Islet precursor cell (in vitro differentiated cells): Measurements from ENCODE around the gene TSEN15.

ENCODE experiments used
- DNase-seq: peaks from one replicate; pipeline ENCODE4 v3.0.0-alpha.2; 2018

Gene TSEN15

DNA sequence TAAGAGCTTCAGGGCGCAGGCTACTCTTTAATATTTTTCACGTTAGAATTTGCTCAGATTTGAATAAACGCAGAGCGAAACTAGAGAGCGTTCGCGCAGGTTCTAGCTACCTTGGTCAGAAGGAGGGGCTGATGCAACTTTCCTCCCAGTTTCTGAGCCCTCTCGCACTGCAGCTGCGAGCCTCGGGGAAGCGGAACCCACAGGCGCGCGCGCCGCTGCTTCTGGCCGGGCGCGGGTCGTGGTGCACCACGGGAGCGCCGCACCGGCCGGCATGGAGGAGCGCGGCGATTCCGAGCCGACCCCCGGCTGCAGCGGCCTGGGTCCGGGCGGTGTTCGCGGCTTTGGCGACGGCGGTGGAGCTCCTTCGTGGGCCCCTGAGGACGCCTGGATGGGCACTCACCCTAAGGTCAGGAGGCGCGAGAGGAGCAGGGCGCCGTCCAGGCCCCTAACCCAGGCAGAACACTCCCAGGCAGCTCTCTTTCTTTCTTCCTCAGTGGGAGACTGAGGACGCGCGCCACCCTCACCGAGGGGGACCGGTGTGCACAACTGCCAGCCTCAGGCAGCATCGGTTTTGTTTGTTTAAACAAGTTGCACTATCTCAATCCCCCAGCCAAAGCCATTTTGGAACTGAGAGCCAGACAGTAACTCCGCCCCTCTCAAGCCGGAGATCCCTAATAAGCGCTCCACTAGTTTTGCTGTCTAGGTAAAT, at the start of gene TSEN15:
TSEN15 (plus strand) TSS at position 246 of the 709 bp plus-strand sequence; CDS start at position 272, 26 bp downstream.
- peak; percentile 91 for DNase-seq

DNA sequence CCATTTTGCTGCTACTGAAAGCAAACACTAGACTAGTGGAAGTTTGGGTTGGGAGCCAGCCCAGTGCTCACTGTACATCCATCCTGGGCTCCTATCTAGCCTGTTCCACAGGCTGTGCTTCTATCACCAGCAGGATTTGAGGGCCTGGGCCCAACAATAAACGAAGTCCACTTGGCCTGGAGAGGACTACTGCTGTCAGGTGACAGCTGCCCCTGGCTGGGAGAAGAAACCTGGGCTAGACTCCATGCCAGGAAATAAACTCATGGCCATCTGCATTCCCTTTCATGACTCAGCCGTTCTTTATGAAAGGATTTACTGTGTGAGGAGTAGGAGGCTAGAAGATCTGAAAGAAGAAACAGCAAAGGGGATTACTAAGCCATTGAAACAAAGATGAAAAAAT, 49.5 kb upstream of the TSEN15 start:
- DNase-seq = peak; percentile 91

DNA sequence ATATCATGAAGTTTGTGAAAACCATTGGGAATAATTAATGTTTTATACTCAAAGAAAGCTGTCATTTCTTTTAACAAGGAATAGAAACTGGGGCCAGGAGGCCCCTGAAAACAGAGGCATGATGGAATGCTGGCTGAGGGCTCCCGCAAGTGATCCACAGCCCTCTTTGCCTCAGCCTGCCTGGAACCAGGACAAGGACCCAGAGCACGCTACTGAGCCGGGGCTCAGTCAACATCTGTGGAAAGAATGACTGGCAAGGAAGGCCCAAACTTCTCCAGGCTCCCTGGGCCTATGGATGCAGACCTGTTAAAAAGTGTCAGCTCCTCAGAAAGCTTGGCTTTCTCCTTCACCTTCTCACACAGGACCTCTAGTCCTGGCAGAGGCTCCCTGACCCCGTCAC, 46.6 kb upstream of the TSEN15 start:
- no peak for DNase-seq

DNA sequence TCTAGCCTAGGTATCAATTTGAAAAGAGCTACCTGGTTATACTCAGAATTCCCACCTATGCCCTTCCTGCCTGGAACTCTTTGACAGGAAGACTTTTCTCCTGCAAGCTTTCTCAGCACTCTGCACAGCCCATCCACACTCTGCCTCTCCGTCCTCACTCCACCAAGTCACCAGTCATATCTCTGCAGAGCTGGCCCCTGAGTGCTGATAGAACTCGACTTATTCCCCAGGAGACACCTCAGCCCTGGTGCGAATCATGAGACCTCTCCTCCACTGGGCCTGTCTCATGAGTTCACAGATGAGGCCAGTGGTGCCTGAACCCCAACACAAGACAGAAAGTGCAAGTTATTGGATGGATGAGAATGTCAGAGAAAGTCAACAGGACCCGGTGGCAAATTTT, 46.0 kb upstream of the TSEN15 start:
- no peak for DNase-seq

DNA sequence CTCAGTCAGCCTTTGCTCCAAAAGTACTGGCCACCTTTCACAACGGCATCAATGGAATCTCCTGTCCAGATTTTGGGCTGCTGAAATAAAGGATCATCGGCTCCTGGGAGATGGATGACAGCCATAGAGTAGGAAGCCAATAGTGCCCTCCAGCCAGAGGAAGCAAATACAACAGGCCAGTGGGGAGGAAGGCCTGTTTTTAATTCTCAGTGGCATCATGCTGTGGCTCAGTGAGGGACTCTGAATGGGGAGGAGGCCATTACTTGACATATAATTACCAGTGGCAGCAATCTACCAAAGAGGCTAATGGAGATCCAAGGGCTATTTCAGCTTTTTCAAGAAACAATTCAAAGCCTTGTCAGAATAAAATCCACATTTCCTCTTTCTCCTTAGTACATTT, 40.7 kb upstream of the TSEN15 start:
- no peak for DNase-seq

DNA sequence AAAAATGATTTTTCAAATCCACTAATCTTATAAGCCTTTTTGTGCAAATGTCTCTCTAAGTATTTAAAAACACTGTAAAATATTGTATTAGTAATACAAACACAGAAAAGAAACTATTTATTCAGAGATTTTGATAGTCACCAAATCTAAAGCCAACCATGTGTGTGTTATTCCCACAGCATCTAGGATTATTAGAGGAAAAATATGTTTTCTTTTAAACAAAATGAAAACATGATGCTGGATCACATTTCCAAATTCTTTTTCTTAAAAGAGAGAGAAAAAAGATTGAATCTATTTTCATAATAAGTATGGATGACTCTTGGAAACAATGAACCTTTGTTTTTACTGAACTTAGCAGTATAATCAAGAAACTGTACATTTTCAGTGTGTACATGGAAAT, 39.3 kb upstream of the TSEN15 start:
- no peak for DNase-seq

DNA sequence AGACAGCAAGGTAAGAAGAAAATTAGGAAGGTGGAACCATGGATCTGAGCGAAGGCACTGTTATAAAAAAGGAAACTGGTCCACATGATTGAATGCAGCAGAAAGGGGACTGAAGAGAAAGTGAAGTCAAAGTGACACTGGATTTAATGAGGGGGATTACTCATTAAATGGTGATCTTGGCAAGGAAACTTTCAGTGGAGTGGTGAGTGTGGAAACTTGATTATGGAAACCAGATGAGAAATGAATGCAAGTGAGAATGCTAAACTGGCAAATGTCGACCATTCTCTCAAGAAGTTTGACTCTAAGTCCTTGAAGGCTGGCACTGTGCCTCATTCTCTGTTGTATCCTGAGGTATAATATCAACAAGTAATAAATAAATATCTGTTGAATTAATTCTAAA, 37.3 kb upstream of the TSEN15 start:
- DNase-seq = no peak

DNA sequence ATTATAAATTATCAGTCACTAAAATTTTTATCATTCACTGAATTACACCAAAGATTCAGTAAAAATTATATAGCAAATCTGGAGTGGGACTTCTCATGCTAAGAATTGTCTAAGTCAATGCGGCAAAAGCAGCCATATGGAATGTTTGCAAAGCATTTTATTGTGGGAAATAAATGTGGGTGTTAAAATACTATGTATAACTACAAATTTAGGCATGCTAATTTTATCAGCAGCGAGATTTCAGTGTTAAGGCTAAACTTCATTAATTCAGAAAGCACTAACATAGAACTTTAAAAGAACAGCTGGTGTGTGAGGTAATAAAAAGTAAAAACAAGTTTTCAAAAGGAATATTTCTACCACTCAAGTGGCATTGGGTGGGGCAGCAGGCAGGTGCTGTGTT, 35.4 kb upstream of the TSEN15 start:
- DNase-seq = no peak

DNA sequence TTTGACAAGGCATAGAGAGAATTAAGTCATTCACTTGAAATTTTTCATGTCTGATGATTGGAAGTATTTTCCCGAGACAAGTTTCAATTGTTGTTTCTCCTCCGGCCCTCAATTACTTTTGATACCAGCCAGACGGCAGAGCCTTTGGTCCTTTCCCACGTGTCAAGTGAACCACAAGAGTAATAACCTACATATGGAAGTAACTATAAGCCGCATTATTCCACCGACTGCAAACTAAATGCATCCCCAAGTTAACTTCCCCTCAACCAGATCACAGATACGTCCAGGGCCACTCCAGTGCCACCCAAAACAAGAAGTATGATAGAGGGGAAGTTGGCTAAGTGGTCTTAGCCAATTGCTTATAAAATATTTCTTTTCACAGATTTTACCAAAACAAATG, 34.2 kb upstream of the TSEN15 start:
- no peak for DNase-seq

DNA sequence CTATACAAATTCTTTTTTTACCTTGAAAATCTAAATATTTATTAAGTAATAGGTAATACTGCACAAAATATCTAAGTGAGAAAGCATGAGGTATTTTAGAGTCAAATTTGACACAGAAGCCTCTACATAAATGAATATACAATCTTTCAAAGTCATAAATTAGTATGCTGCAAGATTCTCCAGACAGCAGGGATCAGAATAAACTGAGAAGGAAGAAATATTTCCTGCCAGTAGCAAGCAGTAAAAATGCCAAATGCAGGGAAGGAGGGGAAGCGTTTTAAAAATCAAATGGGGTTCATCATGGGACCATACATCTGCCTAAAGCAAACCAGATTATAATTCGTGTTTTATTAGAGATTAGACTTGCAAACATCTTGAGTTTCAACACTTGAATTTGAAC, 32.9 kb upstream of the TSEN15 start:
- no peak for DNase-seq

DNA sequence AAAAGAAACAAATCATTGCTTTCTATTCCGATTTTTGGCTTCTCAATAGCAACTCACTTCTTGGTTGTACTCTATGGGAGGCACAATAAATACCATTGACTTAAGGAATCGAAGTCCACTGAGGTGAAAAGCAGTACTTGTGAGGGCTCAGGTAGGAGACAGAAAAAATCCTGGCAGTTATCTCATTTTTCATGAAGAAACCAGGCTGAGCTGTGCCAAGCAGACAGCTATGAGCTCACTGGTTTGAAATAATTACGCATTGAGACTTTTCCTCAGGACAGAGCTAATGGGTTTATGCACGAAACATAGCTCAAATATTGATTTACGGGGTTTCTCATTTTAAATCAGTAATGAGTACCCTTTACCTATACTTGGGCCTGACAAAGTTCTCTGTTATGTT, 32.5 kb upstream of the TSEN15 start:
- DNase-seq = no peak

DNA sequence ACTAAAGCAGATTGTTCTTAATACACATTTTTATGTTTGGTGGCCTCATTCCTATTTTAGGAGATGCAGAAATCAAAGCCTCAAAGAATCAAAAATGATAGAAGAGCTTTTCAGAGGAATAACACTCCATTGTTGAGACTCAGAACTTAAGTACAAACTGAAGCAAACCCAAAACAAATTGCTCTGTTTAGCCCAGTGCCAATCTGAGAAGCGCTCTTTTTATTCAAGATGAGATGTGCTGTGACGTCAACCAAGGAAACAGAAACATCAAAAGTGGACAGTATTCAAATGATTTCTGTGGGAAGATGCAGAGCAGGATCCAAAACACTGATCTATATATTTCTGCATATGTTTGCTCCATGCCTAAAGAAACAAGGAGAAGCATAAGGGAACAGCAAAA, 32.0 kb upstream of the TSEN15 start:
- DNase-seq = no peak

DNA sequence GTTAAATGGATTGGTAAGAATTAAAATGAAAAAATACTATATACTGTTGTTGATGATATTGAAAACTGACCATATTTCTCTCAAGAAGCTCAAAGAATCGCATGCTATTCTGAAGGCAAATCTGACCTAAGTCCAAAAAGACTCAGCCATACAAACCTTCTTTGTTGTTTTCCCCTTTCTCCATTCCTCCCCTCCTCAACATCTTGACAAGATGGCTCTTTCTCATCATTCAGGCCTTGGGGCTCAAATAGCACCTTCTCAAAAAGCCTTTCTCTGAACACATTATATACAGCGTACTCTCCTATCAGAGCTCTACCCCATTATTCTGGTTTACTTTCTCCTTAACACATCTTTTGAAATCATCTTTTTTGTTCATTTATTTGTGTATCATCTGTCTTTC, 31.2 kb upstream of the TSEN15 start:
- no peak for DNase-seq

DNA sequence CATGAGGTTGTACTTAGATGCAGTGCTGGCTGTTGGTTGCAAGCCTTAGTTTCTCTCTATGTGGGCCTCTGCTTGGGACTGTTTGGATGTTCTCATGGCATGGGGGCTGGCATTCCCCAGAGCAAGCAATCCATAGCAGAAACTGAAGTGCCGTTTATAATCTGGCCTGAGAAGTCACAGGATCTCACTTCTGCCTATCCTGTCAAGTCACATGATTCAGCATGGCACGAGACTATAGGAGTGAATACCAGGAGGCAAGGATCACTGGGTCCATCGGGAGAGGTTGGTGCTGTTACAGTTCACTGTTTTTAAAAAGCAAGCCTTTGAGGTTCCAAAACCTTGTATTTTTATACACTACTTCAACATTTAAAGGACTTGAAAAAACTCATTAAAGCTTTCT, 30.7 kb upstream of the TSEN15 start:
- no peak for DNase-seq

DNA sequence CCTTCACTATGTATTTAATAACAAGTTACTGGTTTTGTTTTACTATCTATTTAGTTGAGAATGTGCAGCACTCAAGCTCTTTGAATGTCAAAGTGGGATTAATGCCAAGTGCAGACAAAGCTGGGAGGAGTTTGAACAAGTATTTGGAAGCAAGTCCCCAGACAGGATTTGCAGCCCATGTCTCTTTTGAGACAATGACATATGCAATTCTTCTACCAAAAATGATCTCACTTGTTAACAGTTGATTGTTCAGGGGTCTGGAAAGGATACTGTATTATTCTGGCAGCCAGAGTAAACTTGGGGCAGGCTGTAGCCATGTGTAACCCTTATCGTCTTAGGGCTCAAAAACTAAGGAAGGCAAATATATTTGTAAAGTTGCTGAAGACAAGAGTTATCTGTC, 29.8 kb upstream of the TSEN15 start:
- no peak for DNase-seq

DNA sequence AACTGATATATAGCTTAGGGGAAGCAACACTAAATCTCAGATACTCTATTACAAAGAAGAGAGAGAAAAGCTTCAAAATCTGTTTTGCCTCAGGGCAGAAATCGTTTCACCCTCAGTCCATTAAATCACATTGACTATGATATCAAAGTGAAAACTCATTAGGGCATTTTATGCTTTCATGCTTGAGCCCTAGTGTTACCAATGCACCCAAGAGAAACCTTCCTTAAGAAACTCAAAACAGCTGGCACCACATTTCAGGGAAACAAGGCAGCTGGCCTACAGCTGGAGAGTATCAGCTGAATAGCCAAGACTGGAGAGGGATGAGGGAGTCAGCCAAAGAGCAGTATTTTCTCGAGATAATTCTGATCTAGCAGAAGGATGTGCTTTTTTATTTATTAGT, 28.9 kb upstream of the TSEN15 start:
- DNase-seq = no peak

DNA sequence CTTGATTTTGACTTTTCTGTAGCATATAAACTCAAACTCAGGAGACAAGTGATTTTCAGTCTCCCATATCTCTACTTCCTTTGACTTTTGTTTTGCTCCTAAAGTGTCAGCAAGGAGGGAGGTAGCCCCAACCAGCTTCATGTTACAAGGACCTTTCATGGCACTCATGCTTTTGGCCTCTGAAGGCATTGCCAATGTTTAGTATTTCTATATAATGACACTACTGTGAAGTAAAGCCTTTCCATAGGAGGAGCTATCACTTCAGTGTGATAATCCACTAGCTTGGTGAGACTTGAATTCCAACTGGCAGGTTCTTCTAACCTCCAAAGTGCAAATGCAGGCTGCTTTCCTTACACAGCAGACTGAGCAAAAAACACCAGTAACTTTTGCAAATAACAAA, 28.4 kb upstream of the TSEN15 start:
- DNase-seq = no peak

DNA sequence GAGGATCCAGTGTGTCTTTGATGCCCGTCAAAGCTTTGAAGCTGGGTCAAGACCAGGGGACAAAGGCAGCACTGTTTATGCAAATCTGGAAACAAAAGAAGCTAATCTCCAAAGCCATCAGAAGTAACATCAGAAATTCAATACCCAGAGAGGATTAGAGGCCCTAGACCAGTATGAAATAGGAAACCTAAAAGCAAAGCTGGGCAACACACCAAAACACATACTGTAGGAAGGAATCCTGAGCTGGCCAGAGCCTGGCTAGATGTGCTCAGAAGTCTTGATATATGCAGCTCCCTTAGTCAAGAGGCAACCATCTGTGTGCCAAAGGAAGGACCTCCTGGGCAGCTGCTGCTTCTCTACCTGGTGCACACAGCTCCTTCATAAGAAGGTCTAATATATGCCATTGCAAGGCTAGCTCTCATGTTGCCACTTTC, 26.3 kb upstream of the TSEN15 start:
- no peak for DNase-seq

DNA sequence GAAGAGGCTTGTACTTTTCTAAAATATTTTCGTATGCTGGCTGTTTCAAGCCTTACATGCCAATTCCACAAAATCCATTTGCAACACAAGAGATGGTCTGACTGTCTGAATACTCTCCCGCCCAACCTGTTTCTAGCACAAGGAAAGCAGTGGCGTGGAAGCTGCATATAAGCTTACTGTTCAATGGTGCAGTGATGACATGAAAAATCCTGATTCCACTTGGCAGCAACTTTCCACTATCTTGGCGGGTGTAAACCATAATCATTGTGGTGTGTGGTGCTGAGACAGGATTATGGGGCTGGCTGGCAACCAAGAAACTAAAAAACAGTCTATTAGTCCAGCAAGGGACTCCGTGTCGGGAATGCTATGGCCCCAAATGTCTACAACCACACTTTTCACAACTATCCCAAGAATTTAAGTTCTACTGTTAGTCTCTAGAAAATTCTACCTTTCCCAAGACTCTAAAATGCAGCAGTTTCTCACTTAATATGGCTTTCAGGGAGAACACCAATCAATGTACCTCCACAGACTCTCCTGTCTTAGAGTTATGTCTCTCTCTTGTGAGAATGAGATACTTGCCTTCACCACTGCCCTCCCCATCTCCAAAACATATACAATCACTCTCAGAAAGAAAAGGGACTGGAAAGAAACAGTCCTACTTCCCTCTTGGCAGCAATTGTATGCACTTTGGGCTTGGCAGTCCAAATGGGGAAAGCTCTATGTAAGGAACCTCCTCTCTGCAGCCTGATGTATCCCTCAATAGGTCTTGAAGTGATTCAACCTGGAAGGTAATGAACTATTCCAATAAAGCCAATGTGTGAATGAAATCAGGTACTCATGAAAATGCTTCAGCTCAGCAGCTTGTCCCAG, 23.5 kb upstream of the TSEN15 start:
- no peak for DNase-seq

DNA sequence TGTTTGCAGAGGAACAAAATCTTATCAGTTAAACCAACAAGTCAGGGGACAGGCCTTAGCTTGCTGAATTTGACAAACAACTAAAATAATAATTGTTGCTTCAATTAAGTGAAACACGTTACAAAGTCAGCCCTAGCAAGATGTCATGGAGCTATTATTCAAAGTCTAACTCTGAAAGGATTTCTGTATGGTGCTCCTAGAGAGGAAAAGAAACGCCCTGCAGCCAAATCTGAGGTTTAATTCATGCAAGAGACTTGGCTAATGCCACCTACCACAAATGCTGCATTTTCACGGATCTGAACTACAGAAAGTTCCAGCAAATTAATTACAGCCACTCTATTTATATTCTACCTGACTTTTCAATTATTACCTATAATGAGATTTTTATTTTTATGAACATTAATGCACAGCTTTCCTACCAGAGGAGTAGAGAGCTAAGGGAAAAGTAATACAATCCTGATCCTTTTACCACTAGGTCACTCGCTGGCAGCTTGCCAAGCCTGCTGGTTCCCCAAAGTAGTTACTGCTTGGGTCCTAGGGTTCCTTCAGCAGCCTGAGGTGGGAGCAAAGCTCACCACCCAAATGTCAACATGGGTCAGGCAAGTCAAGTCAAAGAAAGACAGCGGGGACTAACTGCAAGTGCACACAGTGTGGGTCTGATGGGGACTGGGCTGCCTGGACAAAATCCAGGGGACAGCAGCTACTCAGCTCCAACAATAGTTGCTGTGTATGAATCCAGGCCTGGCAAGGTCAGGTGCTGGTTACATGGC, 22.5 kb upstream of the TSEN15 start:
- DNase-seq = no peak

DNA sequence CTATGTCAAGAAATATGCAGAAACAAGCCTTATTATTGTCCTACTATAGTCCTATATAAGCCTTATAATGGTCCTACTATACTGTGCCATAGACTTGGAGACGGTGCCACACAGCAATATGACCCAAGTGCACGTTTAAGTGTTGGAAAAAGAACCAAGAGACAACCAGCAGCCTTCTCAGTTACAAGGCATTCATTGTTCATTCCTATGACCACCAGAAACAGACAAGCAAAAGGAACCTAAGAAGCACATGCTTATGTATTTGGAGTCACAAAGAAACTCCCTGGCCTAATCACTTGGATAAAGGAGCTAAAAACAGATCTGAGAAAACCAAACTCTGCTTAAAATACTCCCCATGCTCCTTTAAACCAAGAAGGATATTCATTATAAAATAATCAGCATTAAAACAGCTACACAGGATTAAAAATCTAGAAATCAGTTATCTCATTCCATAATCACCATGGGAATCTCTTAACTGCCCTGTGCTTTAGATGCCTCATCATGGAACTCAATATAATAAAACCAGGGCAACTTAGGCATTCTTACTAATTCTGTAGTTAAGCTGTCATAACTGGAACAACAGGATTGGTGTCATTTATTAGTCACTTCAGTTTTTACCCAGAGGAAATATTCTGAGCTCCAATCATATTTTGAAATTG, 21.0 kb upstream of the TSEN15 start:
- DNase-seq = no peak

DNA sequence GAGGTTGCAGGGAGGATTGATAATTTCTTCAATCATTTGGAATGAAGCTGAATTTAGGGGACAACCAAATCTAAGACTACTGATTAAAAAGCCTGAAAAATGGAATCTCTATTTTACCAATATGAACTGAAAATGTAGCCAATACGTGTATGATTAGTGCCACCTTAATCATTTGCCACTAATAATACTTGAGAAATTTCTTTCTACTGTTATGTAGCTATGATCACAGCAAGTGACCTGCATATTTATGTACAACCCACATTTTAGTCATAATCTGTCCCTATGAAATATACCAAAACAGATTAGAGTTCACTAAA, 20.5 kb upstream of the TSEN15 start:
- DNase-seq = no peak

DNA sequence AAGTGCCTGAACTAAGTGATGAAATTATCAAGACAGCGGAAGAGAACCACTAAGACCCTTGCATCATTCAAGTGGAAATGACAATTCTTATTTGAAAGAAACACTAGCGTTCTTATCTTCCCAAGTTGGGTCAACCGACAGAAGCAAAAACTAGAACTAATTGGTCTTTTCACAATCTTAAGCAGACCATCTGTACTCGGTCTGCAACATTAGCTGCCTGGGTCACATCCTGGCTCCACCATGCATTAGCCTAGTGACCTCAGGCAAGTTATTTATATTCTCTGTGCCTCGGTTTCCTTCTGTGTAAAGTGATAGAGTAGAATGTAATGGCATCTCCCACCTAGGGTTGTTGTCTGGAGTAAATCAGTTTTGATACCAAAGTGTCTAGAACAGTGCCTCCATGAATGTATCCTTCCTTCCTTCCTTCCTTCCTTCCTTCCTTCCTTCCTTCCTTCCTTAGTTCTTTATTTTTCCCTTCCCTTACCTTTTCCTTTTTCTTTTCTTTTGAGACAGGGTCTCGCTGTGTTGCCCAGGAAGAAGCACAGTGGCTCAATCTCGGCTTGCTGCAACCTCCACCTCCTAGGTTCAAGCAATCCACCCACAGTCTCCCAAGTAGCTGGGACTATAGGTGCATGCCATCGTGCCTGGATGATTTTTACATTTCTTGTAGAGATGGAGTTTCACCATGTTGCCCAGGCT, 20.0 kb upstream of the TSEN15 start:
- no peak for DNase-seq
